Lower leg skin (tissue), 4 donors: ENCODE measurements around the gene SLC16A3. TPM values are rescaled to one million over a fixed set of nuclear protein-coding genes. Genes with fewer than 3 reads are reported as not detected.

ENCODE experiments used
- DNase-seq, 2 donors: peaks; one replicate each; pipeline ENCODE4 v3.0.0-alpha.2; 2019; ENCODE audit warnings: low spot score in 2 of 2
- H3K4me3 ChIP-seq: fragments of 200-600 bp; sonication (generic); 2 replicates; pipeline ENCODE4 v1.5.1; 2017; ENCODE audit warnings: mild to moderate bottlenecking, low read depth; ENCODE audit not compliant: poor library complexity, severe bottlenecking
- POLR2A ChIP-seq, 2 donors: fragments of 450-650 bp; IDR thresholded peaks; one replicate each; pipeline ENCODE4 v1.6.1; 2016 to 2017; ENCODE audit warnings: antibody characterized with exemption in 2 of 2, mild to moderate bottlenecking in 1 of 2, moderate library complexity in 1 of 2
- WGBS, 2 donors: methylation state at CpG; one replicate each; pipeline ENCODE4 v1.1.5; 2018; 5-methylcytosine and 5-hydroxymethylcytosine counted together
- intact Hi-C: fragments of 100-400 bp; cut with DNase I; formaldehyde crosslinking; loops from one replicate; pipeline ENCODE4 v1.15.0; 2023; ENCODE audit warnings: low total_unique reads
- total RNA-seq, 4 donors: library from RNA; depleted of rRNA; stranded (reverse); fragments of >200 nt; gene quantifications; one replicate each; pipeline ENCODE4 v1.1.0, GENCODE V29; 2016
- TF ChIP-seq, protein P1 (sequence below), 3 donors: fragments of 450-650 bp; IDR thresholded peaks; one replicate each; pipeline ENCODE4 v1.5.1; 2016; ENCODE audit warnings: antibody characterized with exemption in 3 of 3, mild to moderate bottlenecking in 3 of 3, moderate library complexity in 2 of 3

Gene SLC16A3
- total RNA-seq, 4 donors from 2014 or later: 10.0 to 18.5 (median 15.2) TPM

DNA sequence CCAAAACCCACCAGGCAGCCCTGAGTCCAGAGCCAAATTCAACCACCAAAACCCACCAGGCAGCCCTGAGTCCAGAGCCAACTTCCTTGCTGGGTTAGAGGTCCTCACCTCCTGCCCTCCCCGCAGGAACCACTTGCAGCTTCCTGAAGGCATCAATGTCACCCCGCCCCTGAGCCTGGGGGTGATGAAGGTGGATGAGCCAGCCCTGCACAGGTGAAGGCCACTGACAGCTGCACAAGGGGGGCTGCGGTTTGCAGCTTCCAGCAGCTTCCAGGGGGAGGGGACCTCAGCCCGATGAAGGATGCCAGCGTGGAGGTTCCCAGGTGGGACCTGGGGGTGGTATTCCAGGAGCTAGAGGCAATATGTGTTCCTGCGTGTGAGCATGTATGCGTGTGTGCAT is 52.2 kb downstream of the SLC16A3 start:
- 63 to 69% methylated on average over 7 of the region's 7 CpGs for WGBS, 2 donors
- no peak overlapping the region for H3K4me3 ChIP-seq
- TF ChIP-seq, protein P1, sequence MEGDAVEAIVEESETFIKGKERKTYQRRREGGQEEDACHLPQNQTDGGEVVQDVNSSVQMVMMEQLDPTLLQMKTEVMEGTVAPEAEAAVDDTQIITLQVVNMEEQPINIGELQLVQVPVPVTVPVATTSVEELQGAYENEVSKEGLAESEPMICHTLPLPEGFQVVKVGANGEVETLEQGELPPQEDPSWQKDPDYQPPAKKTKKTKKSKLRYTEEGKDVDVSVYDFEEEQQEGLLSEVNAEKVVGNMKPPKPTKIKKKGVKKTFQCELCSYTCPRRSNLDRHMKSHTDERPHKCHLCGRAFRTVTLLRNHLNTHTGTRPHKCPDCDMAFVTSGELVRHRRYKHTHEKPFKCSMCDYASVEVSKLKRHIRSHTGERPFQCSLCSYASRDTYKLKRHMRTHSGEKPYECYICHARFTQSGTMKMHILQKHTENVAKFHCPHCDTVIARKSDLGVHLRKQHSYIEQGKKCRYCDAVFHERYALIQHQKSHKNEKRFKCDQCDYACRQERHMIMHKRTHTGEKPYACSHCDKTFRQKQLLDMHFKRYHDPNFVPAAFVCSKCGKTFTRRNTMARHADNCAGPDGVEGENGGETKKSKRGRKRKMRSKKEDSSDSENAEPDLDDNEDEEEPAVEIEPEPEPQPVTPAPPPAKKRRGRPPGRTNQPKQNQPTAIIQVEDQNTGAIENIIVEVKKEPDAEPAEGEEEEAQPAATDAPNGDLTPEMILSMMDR (IDR thresholded peaks at IDR 0.05): no peak
- no peak for TF ChIP-seq POLR2A (IDR thresholded peaks at IDR 0.05)
- no peak for DNase-seq
- intact Hi-C loops: no loop called here

DNA sequence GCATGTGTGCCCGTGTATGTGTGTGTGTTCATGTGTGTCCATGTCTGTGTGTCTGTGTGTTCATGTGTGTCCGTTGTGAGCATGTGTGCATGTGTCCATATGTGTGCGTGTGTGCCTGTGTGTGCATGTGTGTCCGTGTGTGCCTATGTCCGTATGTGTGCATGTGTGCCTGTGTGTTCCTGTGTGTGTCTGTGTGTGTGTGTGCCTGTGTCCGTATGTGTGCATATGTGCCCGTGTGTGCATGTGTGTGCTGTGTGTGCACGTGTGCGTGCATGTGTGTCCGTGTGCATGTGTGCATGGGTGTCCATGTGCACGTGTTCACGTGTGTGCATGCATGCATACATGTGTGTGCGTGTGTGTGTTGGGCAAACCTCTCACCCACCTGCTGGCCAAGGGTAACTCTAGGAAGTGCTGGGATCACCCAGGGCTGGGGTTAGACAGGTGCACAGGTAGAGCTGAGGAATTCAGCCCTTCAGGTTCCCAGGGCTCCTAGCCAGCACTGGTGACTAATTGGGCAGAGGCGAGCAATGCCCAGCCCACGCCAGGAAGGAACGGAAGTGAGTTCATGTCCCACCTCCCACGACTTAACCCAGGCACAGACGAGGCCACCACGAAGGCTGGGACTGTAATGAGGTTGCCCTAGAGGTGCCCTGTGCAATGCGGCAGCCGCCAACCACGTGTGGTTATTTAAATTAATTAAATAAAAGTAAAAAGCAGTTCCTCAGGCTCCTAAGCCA is 52.8 kb downstream of the SLC16A3 start:
- DNase-seq: no peak
- WGBS, 2 donors: 52 to 57% methylated on average over 22 of the region's 22 CpGs
- TF ChIP-seq, protein P1 (IDR thresholded peaks at IDR 0.05): no peak
- TF ChIP-seq POLR2A (IDR thresholded peaks at IDR 0.05): no peak
- H3K4me3 ChIP-seq: no peak overlapping the region
- intact Hi-C loops: no loop called here

DNA sequence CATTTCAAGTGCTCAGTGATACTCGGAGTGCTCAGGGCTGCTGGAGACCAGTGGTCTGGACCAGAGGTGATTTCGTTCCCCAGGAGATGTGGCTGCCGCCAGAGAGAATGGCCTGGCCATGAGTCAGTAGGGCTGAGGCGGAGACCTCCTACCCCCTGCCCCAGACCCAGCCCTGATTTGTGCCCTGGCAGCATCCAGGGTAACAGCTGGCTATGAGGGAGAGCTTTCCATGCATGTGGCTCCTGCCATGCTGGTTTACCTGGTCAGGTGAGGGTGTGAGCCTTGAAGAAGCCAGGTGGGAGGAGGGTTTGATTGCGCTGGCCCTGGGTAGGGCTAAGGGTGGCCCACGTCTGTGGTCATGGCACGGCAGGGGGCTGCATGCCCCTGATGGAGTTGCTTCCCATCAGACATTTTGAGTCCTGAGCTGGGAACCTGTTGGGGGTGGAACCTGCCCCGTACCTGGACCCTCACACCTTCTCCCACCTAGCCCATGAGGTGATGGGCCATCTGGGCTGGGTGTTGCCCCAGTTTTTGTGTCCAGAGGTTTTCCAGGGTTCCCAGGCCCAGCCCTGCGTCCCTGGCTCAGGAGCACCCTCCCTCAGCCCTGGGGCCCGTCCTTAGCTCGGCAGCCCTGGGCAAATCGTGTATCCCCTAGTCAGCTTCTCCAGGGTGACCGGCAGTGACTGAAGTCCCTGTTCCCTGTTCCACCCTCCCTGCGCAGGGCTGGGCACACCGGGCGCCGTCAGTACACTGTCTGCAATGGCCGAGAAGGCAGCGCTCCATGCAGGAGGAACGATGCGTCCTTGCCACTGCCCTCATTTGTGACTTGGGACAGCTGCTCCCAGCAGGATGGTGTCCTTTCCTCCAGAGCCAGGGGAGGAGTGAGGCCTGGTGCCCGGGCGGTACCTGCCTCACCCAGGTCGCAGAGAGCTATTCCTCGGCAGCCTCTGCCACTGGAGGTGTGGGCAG is 53.7 kb downstream of the SLC16A3 start:
- WGBS, 2 donors: 79 to 82% methylated on average over 16 to 24 of the region's 25 CpGs
- DNase-seq: no peak
- TF ChIP-seq POLR2A (IDR thresholded peaks at IDR 0.05): no peak
- TF ChIP-seq, protein P1 (IDR thresholded peaks at IDR 0.05): no peak
- intact Hi-C loops: no loop called here
- no peak overlapping the region for H3K4me3 ChIP-seq

DNA sequence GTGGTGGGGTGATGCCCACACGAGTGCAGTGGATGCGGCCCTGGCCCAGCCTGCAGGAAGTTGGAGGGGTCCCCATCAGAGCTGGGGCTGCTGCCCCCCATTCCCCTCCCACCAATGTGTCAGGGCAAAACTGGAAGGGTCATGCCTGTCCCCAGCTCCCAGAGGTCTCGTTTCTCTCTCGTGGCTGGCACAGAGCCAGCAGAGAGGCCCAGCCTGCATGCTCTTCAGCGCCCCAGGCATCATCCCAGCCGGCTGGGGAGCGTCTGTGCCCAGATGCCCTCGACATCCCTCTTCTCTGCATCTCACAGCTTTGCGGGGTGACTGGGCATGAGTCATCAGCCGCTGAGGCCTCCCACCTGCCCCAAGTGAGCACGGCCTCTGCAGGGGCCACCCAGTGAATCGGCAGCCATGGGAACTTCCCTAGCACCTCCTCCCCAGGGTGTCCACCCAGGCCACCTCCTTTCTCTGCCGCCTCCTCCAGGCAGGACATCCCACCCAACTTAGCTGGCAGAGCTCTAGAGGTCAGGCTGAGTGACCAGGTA is 54.4 kb downstream of the SLC16A3 start:
- 33 to 42% methylated on average over 9 to 13 of the region's 13 CpGs for WGBS, 2 donors
- intact Hi-C loops: no loop called here
- no peak overlapping the region for H3K4me3 ChIP-seq
- TF ChIP-seq, protein P1 (IDR thresholded peaks at IDR 0.05): no peak
- no peak for TF ChIP-seq POLR2A (IDR thresholded peaks at IDR 0.05)
- no peak for DNase-seq

DNA sequence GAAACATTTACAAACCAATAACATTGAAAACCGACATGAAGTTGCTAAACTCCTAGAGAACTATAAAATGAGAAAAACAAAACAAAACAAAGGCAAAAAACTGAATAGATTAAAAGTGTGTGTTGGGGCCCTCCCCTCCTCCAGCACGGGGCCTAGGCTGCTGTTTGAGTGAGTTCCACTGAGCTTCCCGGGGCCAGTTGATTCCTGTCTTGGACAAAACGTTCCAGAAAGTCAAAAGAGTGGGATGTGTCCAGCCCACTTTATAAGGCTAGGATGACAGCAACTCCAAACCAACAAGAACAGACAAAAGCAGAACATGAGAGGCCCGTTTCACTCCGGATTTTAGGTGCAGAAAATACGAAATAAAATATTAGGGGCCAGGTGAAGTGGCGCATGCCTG is 56.3 kb downstream of the SLC16A3 start:
- TF ChIP-seq, protein P1 (IDR thresholded peaks at IDR 0.05): no peak
- no peak for TF ChIP-seq POLR2A (IDR thresholded peaks at IDR 0.05)
- 45 to 57% methylated on average over 8 of the region's 8 CpGs for WGBS, 2 donors
- intact Hi-C loops: no loop called here
- DNase-seq: no peak
- H3K4me3 ChIP-seq: no peak overlapping the region
